H1 (cell line): Measurements from ENCODE around the gene ARID2. TPM values are rescaled to one million over a fixed set of nuclear protein-coding genes. Genes with fewer than 3 reads are reported as not detected.

ENCODE experiments used
- CTCF ChIA-PET: fragments of 300-600 bp; sonication (Branson Sonifier 250); formaldehyde crosslinking; loops from one replicate; lab custom pipeline; 2021; ENCODE audit not compliant: partially characterized antibody; lab: Charles Lee
- POLR2A ChIA-PET: fragments of 300-600 bp; sonication (Branson Sonifier 250); formaldehyde crosslinking; loops from one replicate; lab custom pipeline; 2021; ENCODE audit warnings: inconsistent platforms; ENCODE audit not compliant: partially characterized antibody; lab: Charles Lee
- DNase-seq, 2 experiments: peaks; one replicate each; pipeline versions ENCODE4 v3.0.0 to v3.0.0-alpha.2; 2010 to 2022; ENCODE audit warnings: low spot score in 2 of 2, low read depth in 1 of 2, mixed read lengths in 1 of 2
- FAIRE-seq: peaks from 2 replicates; lab custom pipeline; 2011; peaks lifted over from hg19 to GRCh38; lab: Jason Lieb, UNC
- H2AFZ ChIP-seq: 2 replicates; pipeline ENCODE4 v1.8.1; 2012; ENCODE audit warnings: low read length, inconsistent platforms
- H2AK5ac ChIP-seq: 2 replicates; pipeline ENCODE4 v1.6.1; 2013; ENCODE audit warnings: low read depth, low read length
- H2BK120ac ChIP-seq: replicated peaks from 2 replicates; pipeline ENCODE3; 2013; ENCODE audit warnings: low read depth, low read length, inconsistent platforms
- H2BK12ac ChIP-seq: 2 replicates; pipeline ENCODE4 v1.6.1; 2013; ENCODE audit warnings: low read depth, low read length
- H2BK15ac ChIP-seq: 2 replicates; pipeline ENCODE4 v1.6.1; 2013; ENCODE audit warnings: low read length
- H2BK20ac ChIP-seq: 2 replicates; pipeline ENCODE4 v1.6.1; 2013; ENCODE audit warnings: low read length
- H2BK5ac ChIP-seq: 2 replicates; pipeline ENCODE4 v1.6.1; 2013; ENCODE audit warnings: low read depth, low read length
- H3K14ac ChIP-seq: 2 replicates; pipeline ENCODE4 v1.6.1; 2013; ENCODE audit warnings: inconsistent platforms; ENCODE audit not compliant: insufficient read length
- H3K18ac ChIP-seq: 2 replicates; pipeline ENCODE4 v1.6.1; 2013; ENCODE audit warnings: low read length; ENCODE audit errors: extremely low read depth
- H3K23ac ChIP-seq: 2 replicates; pipeline ENCODE4 v1.6.1; 2013; ENCODE audit warnings: inconsistent platforms; ENCODE audit not compliant: insufficient read length
- H3K23me2 ChIP-seq: 2 replicates; pipeline ENCODE4 v1.6.1; 2013; ENCODE audit warnings: low read depth, low read length
- H3K27ac ChIP-seq: 2 replicates; pipeline ENCODE4 v1.6.1; 2011; ENCODE audit warnings: low read depth, low read length, inconsistent platforms
- H3K27me3 ChIP-seq, 4 experiments: replicated peaks in 1 of 4; 1 replicate in 1 of 4; 2 replicates in 3 of 4; pipeline versions ENCODE4 v1.6.1 to v1.8.1; 2011 to 2013; ENCODE audit warnings: low read length in 3 of 4, mild to moderate bottlenecking in 3 of 4, inconsistent platforms in 2 of 4, mixed read lengths in 2 of 4, moderate library complexity in 1 of 4; ENCODE audit not compliant: control insufficient read depth in 3 of 4, insufficient read depth in 3 of 4; ENCODE audit errors: extremely low read depth in 1 of 4
- H3K36me3 ChIP-seq, 4 experiments: 2 replicates each; pipeline versions ENCODE4 v1.6.1 to v1.8.1; 2011 to 2013; ENCODE audit warnings: mild to moderate bottlenecking in 4 of 4, low read length in 3 of 4, moderate library complexity in 2 of 4, control low read depth in 1 of 4, inconsistent platforms in 1 of 4; ENCODE audit not compliant: insufficient read depth in 4 of 4, control insufficient read depth in 2 of 4
- H3K4ac ChIP-seq: replicated peaks from 2 replicates; pipeline ENCODE3; 2013; ENCODE audit warnings: low read length, low read depth, mixed read lengths, inconsistent platforms; ENCODE audit not compliant: insufficient read length
- H3K4me1 ChIP-seq, 4 experiments: replicated peaks in 1 of 4; 1 replicate in 1 of 4; 2 replicates in 3 of 4; pipeline versions ENCODE4 v1.6.1 to v1.8.1; 2011 to 2013; ENCODE audit warnings: low read length in 3 of 4, inconsistent platforms in 2 of 4, mixed read lengths in 1 of 4; ENCODE audit not compliant: insufficient read depth in 4 of 4, control insufficient read depth in 3 of 4
- H3K4me2 ChIP-seq, 2 experiments: 2 replicates each; pipeline versions ENCODE4 v1.6.1 to v1.8.1; 2011 to 2013; ENCODE audit warnings: low read depth in 2 of 2, low read length in 2 of 2, control low read depth in 1 of 2, inconsistent platforms in 1 of 2, mild to moderate bottlenecking in 1 of 2; ENCODE audit not compliant: insufficient read depth in 1 of 2
- H3K4me3 ChIP-seq, 4 experiments: fragments of 200-600, 300-600 bp in 1 of 4; sonication (generic), shearing (Covaris generic), sonication (Bioruptor Twin) in 1 of 4; 2 replicates each; pipeline versions ENCODE4 v1.5.1 to v1.8.1; 2011 to 2016; ENCODE audit warnings: low read length in 4 of 4, low read depth in 3 of 4, control low read depth in 2 of 4, inconsistent platforms in 2 of 4, mild to moderate bottlenecking in 2 of 4, mixed read lengths in 1 of 4, moderate library complexity in 1 of 4; ENCODE audit not compliant: insufficient read depth in 2 of 4; ENCODE audit errors: extremely low read depth in 1 of 4
- H3K56ac ChIP-seq: replicated peaks from 2 replicates; pipeline ENCODE3; 2013; ENCODE audit warnings: low read depth, mild to moderate bottlenecking, mixed read lengths, low read length, inconsistent platforms; ENCODE audit not compliant: insufficient read length
- H3K79me1 ChIP-seq: 2 replicates; pipeline ENCODE4 v1.6.1; 2013; ENCODE audit warnings: low read depth, low read length, control low read depth
- H3K79me2 ChIP-seq, 2 experiments: 2 replicates each; pipeline versions ENCODE4 v1.6.1 to v1.8.1; 2012 to 2013; ENCODE audit warnings: low read length in 2 of 2, mild to moderate bottlenecking in 2 of 2, inconsistent platforms in 1 of 2; ENCODE audit not compliant: insufficient read depth in 2 of 2, control insufficient read depth in 1 of 2
- H3K9ac ChIP-seq, 4 experiments: replicated peaks in 1 of 4; 1 replicate in 1 of 4; 2 replicates in 3 of 4; pipeline versions ENCODE4 v1.6.1 to v1.8.1; 2011 to 2013; ENCODE audit warnings: low read depth in 3 of 4, low read length in 3 of 4, control low read depth in 2 of 4, mild to moderate bottlenecking in 2 of 4, moderate library complexity in 2 of 4, inconsistent platforms in 1 of 4; ENCODE audit errors: extremely low read depth in 1 of 4
- H3K9me3 ChIP-seq, 2 experiments: 2 replicates each; pipeline versions ENCODE4 v1.6.1 to v1.8.1; 2012 to 2013; ENCODE audit warnings: mild to moderate bottlenecking in 2 of 2, moderate library complexity in 2 of 2, control low read depth in 1 of 2, inconsistent platforms in 1 of 2, low read depth in 1 of 2, low read length in 1 of 2, mixed read lengths in 1 of 2; ENCODE audit not compliant: insufficient read depth in 2 of 2
- H4K20me1 ChIP-seq, 2 experiments: replicated peaks in 1 of 2; 2 replicates each; pipeline versions ENCODE3 to v1.8.1; 2011 to 2013; ENCODE audit warnings: inconsistent platforms in 2 of 2, low read length in 2 of 2, mild to moderate bottlenecking in 1 of 2; ENCODE audit not compliant: insufficient read depth in 2 of 2, control insufficient read depth in 1 of 2
- H4K5ac ChIP-seq: 2 replicates; pipeline ENCODE4 v1.6.1; 2013; ENCODE audit warnings: low read length, low read depth, mixed read lengths, inconsistent platforms; ENCODE audit not compliant: insufficient read length
- H4K8ac ChIP-seq: 2 replicates; pipeline ENCODE4 v1.8.0; 2013; ENCODE audit warnings: mild to moderate bottlenecking, moderate library complexity, low read length, inconsistent platforms; ENCODE audit not compliant: insufficient read depth; ENCODE audit errors: extremely low read depth
- H4K91ac ChIP-seq: replicated peaks from 2 replicates; pipeline ENCODE3; 2013; ENCODE audit warnings: low read length, mixed read lengths, inconsistent platforms; ENCODE audit not compliant: insufficient read length
- CTBP2 ChIP-seq: IDR thresholded peaks from 2 replicates; pipeline ENCODE4 v1.7.0; 2011; ENCODE audit warnings: borderline replicate concordance, mild to moderate bottlenecking, moderate library complexity, mixed read lengths, low read length; ENCODE audit not compliant: insufficient read depth, insufficient read length
- RAD21 ChIP-seq, 2 experiments: IDR thresholded peaks in 1 of 2; conservative IDR thresholded peaks in 1 of 2; 2 replicates each; pipeline ENCODE4 v1.6.1; 2011; ENCODE audit warnings: low read depth in 2 of 2, low read length in 2 of 2, improper control_type of control experiment in 1 of 2, inconsistent platforms in 1 of 2, mild to moderate bottlenecking in 1 of 2, moderate library complexity in 1 of 2
- WGBS, 2 experiments: shearing (Covaris generic) in 1 of 2; methylation state at CpG; one replicate each; pipeline versions ENCODE4 v1.1.6 to v1.1.7; 2013 to 2015; ENCODE audit warnings: low lambda C conversion rate in 2 of 2, mixed read lengths in 2 of 2, inconsistent platforms in 1 of 2, low coverage in 1 of 2, missing lambda C conversion rate in 1 of 2; ENCODE audit not compliant: insufficient replicate concordance in 2 of 2, insufficient coverage in 1 of 2, insufficient read length in 1 of 2; ENCODE audit errors: extremely low coverage in 1 of 2, missing lambda C conversion rate in 1 of 2; 5-methylcytosine and 5-hydroxymethylcytosine counted together
- polyA plus RNA-seq, 7 experiments: library from polyadenylated mRNA; depleted of rRNA in 3 of 7; stranded (reverse) in 5 of 7; unstranded in 2 of 7; fragments of >200 nt in 5 of 7; fragments of 200-250 nt in 2 of 7; gene quantifications; 1 replicate in 5 of 7; 2 replicates in 1 of 7; 4 replicates in 1 of 7; pipeline versions ENCODE4 v1.2.1 to v1.2.3, GENCODE V29; 2011 to 2013; ENCODE audit warnings: missing spikeins in 2 of 7, mixed read lengths in 2 of 7
- total RNA-seq: library from RNA; stranded (reverse); fragmentation: NEBNext Ultra II Directional; extraction: Animal tissue kit (Norgen Biotek cat#: 25700); gene quantifications from 2 replicates; pipeline ENCODE4 v1.2.1, GENCODE V29; 2021

The ARID2 gene
- total and polyA plus RNA-seq, 2 of the 8 experiments (the other 6 are each of a cell fraction or from before 2014, with no cell fraction given) = 32.0 to 45.2 TPM

DNA sequence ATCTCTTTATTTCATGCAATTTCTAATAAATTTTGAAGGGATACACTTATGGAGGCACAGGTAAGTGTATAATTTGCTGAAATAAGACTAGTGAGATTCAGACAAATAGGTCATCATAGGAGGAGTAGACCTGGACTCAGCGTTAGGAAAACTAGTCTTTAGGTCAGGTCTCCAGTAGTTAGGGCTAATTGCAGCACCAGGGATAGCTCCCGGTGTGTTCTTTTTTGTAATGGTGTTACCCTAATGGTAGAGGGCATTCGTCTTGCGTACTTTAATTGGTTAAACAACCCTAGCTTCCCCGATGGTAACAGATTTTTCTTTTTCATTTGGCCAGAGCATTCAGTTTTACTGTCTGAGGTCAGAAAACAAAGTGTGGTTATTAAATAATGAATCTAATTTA, 64.9 kb downstream of the ARID2 start:
- DNase-seq = no peak
- H3K14ac ChIP-seq = no peak overlapping the region
- no peak overlapping the region for H3K4me2 ChIP-seq
- no peak overlapping the region for H3K9ac ChIP-seq
- no peak overlapping the region for H2BK15ac ChIP-seq
- no peak overlapping the region for H4K91ac ChIP-seq
- H3K4me3 ChIP-seq = no peak overlapping the region
- peaks cover 2% of the 10 kb centered on the region; the same call in 1 of the 2 replicates for H3K79me1 ChIP-seq
- H3K4ac ChIP-seq = no peak overlapping the region
- FAIRE-seq = no peak
- no peak overlapping the region for H2BK20ac ChIP-seq
- 94% methylated on average over 5 of the region's 5 CpGs; no CpG with 5 or more reads in 1 of the 2 experiments for WGBS, 2 experiments
- H2BK5ac ChIP-seq = no peak overlapping the region
- peaks cover 2 to 4% of the 10 kb centered on the region in 2 experiments for H4K20me1 ChIP-seq
- CTCF ChIA-PET = interaction anchor here (0.7 kb wide), 1 partner anchor 23 kb away, joined by 3 read pairs; no protein-coding TSS in a partner anchor
- no peaks in the 10 kb centered on the region for H3K9me3 ChIP-seq
- no peak overlapping the region for H3K56ac ChIP-seq
- H2AFZ ChIP-seq = no peak overlapping the region
- no peak overlapping the region for H2AK5ac ChIP-seq
- H3K27me3 ChIP-seq = no peaks in the 10 kb centered on the region
- H3K23me2 ChIP-seq = no peaks in the 10 kb centered on the region
- no peak overlapping the region for H3K18ac ChIP-seq
- no peak overlapping the region for H3K27ac ChIP-seq
- H2BK120ac ChIP-seq = no peak overlapping the region
- no peaks in the 10 kb centered on the region for H3K36me3 ChIP-seq
- H3K4me1 ChIP-seq = no peaks in the 10 kb centered on the region
- H4K5ac ChIP-seq = no peak overlapping the region
- POLR2A ChIA-PET = no interaction called here
- no peak overlapping the region for H4K8ac ChIP-seq
- H3K23ac ChIP-seq = no peak overlapping the region
- no peak overlapping the region for H2BK12ac ChIP-seq
- H3K79me2 ChIP-seq = peaks cover 0 to 69% of the 10 kb centered on the region in 2 experiments; a peak in 2 of 4 replicates
- no peak for TF ChIP-seq RAD21 (IDR thresholded peaks at IDR 0.05 in 1 of 2, conservative IDR thresholded peaks at IDR 0.05 in 1 of 2; ENCODE audit: low read depth in 2 of 2, low read length in 2 of 2)
- TF ChIP-seq CTBP2 = no peak
